K562 (cell line): ENCODE data around the gene MUC5B. TPM values are rescaled to one million over a fixed set of nuclear protein-coding genes. Genes with fewer than 3 reads are reported as not detected.
"Not testable (repeated sequence)": the region's sequence is repeated elsewhere in the genome, so short reads cannot be mapped to it uniquely, and the experiment has no call there.

ENCODE experiments used
- ATAC-seq: fragments of 200-7000 bp; cut with Tn5 transposase; 3 replicates; pipeline ENCODE4 v1.9.1; 2020; ENCODE audit warnings: moderate library complexity
- BruUV-seq: library from RNA; stranded (reverse); fragments of 400-500 nt; replicated peaks from 2 replicates; lab custom pipeline; 2021; lab: Mats Ljungman, UMichigan
- CTCF ChIA-PET: fragments of 300-600 bp; formaldehyde crosslinking; extraction: SDS; loops from one replicate; lab custom pipeline; 2021; ENCODE audit warnings: low intra/inter-chr PET ratio; lab: Yijun Ruan, JAX
- POLR2A ChIA-PET: fragments of 300-600, 350-650 bp; sonication (Branson Sonifier 250); formaldehyde crosslinking; extraction: SDS; loops from one replicate; lab custom pipeline; 2021; ENCODE audit warnings: antibody characterized with exemption, inconsistent platforms; lab: Yijun Ruan, JAX
- DNase-seq, 4 experiments: peaks; one replicate each; pipeline versions ENCODE4 v3.0.0 to v3.0.0-alpha.2; 2011 to 2018; ENCODE audit warnings: low spot score in 3 of 4, mixed read lengths in 3 of 4; ENCODE audit errors: extremely low read depth in 1 of 4
- FAIRE-seq: peaks from 2 replicates; lab custom pipeline; 2011; peaks lifted over from hg19 to GRCh38; lab: Jason Lieb, UNC
- H2AFZ ChIP-seq: 2 replicates; pipeline ENCODE4 v1.6.0; 2011; ENCODE audit warnings: low read depth, low read length, control low read depth, inconsistent platforms
- H3K27ac ChIP-seq: fragments of 200-600 bp; 3 replicates; pipeline ENCODE4 v1.8.0; 2011; ENCODE audit warnings: low read depth, mild to moderate bottlenecking, control low read depth, inconsistent platforms, low read length, moderate library complexity, mixed read lengths; ENCODE audit errors: extremely low read depth
- H3K27me3 ChIP-seq, 2 experiments: fragments of 300-600 bp in 1 of 2; 2 replicates in 1 of 2; 3 replicates in 1 of 2; pipeline versions ENCODE4 v1.6.0 to v1.8.0; 2011; ENCODE audit warnings: inconsistent platforms in 2 of 2, low read length in 2 of 2, mild to moderate bottlenecking in 1 of 2, mixed read lengths in 1 of 2, moderate library complexity in 1 of 2; ENCODE audit not compliant: control insufficient read depth in 2 of 2, insufficient read depth in 2 of 2
- H3K36me3 ChIP-seq: fragments of 300-600 bp; 3 replicates; pipeline ENCODE4 v1.8.0; 2011; ENCODE audit warnings: mild to moderate bottlenecking, low read length, inconsistent platforms; ENCODE audit not compliant: control insufficient read depth, insufficient read depth
- H3K4me1 ChIP-seq, 2 experiments: fragments of 200-600 bp in 1 of 2; replicated peaks in 1 of 2; 2 replicates in 1 of 2; 3 replicates in 1 of 2; pipeline versions ENCODE4 v1.5.1 to v1.8.0; 2011; ENCODE audit warnings: inconsistent platforms in 2 of 2, low read length in 2 of 2, mild to moderate bottlenecking in 1 of 2, mixed read lengths in 1 of 2, moderate library complexity in 1 of 2; ENCODE audit not compliant: control insufficient read depth in 2 of 2, insufficient read depth in 2 of 2
- H3K4me2 ChIP-seq: 2 replicates; pipeline ENCODE4 v1.6.1; 2011; ENCODE audit warnings: low read length, control low read depth, inconsistent platforms, mixed read lengths; ENCODE audit not compliant: insufficient read depth
- H3K4me3 ChIP-seq: fragments of 200-600 bp; sonication (generic), shearing (Covaris generic); 2 replicates; pipeline ENCODE4 v1.5.1; 2016; ENCODE audit warnings: control low read depth, inconsistent platforms
- H3K79me2 ChIP-seq: fragments of 200-600 bp; 3 replicates; pipeline ENCODE4 v1.8.0; 2011; ENCODE audit warnings: low read length, inconsistent platforms; ENCODE audit not compliant: control insufficient read depth, insufficient read depth
- H3K9ac ChIP-seq, 2 experiments: 2 replicates each; pipeline versions ENCODE4 v1.6.0 to v1.6.1; 2011; ENCODE audit warnings: low read depth in 2 of 2, low read length in 2 of 2, control low read depth in 1 of 2, inconsistent platforms in 1 of 2, mild to moderate bottlenecking in 1 of 2, mixed read lengths in 1 of 2; ENCODE audit not compliant: insufficient read depth in 1 of 2
- H3K9me1 ChIP-seq: one replicate; pipeline ENCODE4 v1.6.0; 2011; ENCODE audit warnings: inconsistent platforms, mild to moderate bottlenecking, low read length, moderate library complexity; ENCODE audit not compliant: control insufficient read depth, insufficient read depth
- H3K9me3 ChIP-seq: replicated peaks from 2 replicates; pipeline ENCODE4 v1.5.1; 2011; ENCODE audit warnings: low read depth, low read length, inconsistent platforms; ENCODE audit not compliant: control insufficient read depth, insufficient read depth
- H4K20me1 ChIP-seq: replicated peaks from 2 replicates; pipeline ENCODE4 v1.6.1; 2011; ENCODE audit warnings: low read length, inconsistent platforms, mixed read lengths; ENCODE audit not compliant: control insufficient read depth, insufficient read depth
- CBX1 ChIP-seq: sonication (generic); IDR thresholded peaks from 2 replicates; pipeline ENCODE4 v1.6.1; 2016; ENCODE audit warnings: antibody characterized with exemption, low read depth, mild to moderate bottlenecking
- CC2D1A ChIP-seq: fragments of 450-650 bp; IDR thresholded peaks from 2 replicates; pipeline ENCODE4 v1.6.1; 2017; ENCODE audit warnings: mild to moderate bottlenecking
- CHD2 ChIP-seq: IDR thresholded peaks from 2 replicates; pipeline ENCODE4 v1.6.1; 2011; ENCODE audit warnings: low read depth, low read length
- EHMT2 ChIP-seq: fragments of 450-650 bp; IDR thresholded peaks from 2 replicates; pipeline ENCODE4 v1.6.1; 2018; ENCODE audit warnings: antibody characterized with exemption
- ESRRA ChIP-seq: fragments of 450-650 bp; IDR thresholded peaks from 2 replicates; pipeline ENCODE4 v1.6.1; 2014; ENCODE audit warnings: low read depth, mild to moderate bottlenecking, moderate library complexity, borderline replicate concordance
- L3MBTL2 ChIP-seq: fragments of 450-650 bp; IDR thresholded peaks from 2 replicates; pipeline ENCODE4 v1.6.1; 2016; ENCODE audit warnings: mild to moderate bottlenecking, moderate library complexity
- MAZ ChIP-seq, 2 experiments: fragments of 450-650 bp in 1 of 2; sonication (generic) in 1 of 2; formaldehyde crosslinking; IDR thresholded peaks in 1 of 2; conservative IDR thresholded peaks in 1 of 2; 2 replicates each; pipeline versions ENCODE4 v1.4.0 to v1.5.0; 2020; ENCODE audit warnings: mild to moderate bottlenecking in 1 of 2, missing genetic modification reagents in 1 of 2
- PKNOX1 ChIP-seq: fragments of 450-650 bp; IDR thresholded peaks from 2 replicates; pipeline ENCODE4 v1.6.1; 2016
- RAD21 ChIP-seq, 2 experiments: fragments of 250-450 bp in 1 of 2; fragments of 450-650 bp in 1 of 2; sonication (Bioruptor Pico) in 1 of 2; formaldehyde crosslinking in 1 of 2; IDR thresholded peaks in 1 of 2; conservative IDR thresholded peaks in 1 of 2; 2 replicates each; pipeline versions ENCODE4 v1.4.0 to v1.8.0; 2020 to 2022; ENCODE audit warnings: mild to moderate bottlenecking in 2 of 2, moderate library complexity in 1 of 2
- RB1 ChIP-seq: fragments of 450-650 bp; IDR thresholded peaks from 2 replicates; pipeline ENCODE4 v1.6.1; 2017; ENCODE audit warnings: low read depth, mild to moderate bottlenecking
- TFAP4 ChIP-seq: sonication (generic); formaldehyde crosslinking; IDR thresholded peaks from 2 replicates; pipeline ENCODE4 v1.8.0; 2022; ENCODE audit warnings: missing genetic modification reagents, mild to moderate bottlenecking, moderate library complexity, borderline replicate concordance
- TRIM24 ChIP-seq, 2 experiments: fragments of 450-650 bp; IDR thresholded peaks; 2 replicates each; pipeline ENCODE4 v1.6.1; 2016
- ZNF766 ChIP-seq: fragments of 200-800 bp; sonication (Bioruptor generic); conservative IDR thresholded peaks from 2 replicates; pipeline ENCODE4 v1.6.1; 2016; ENCODE audit warnings: missing genetic modification characterization, missing compliant biosample characterization
- WGBS: fragments of 100-300 bp; shearing (Covaris generic); methylation state at CpG from one replicate; pipeline ENCODE4 v1.1.6; 2016; ENCODE audit warnings: low coverage, mixed read lengths; ENCODE audit not compliant: insufficient coverage; ENCODE audit errors: missing lambda C conversion rate; 5-methylcytosine and 5-hydroxymethylcytosine counted together
- in situ Hi-C: fragments of 300-500 bp; cut with MboI; formaldehyde crosslinking; loops from 4 replicates; pipeline ENCODE4 v1.15.0; 2018; ENCODE audit warnings: inconsistent platforms, mixed read lengths
- intact Hi-C: fragments of 100-400 bp; cut with micrococcal nuclease; formaldehyde crosslinking; loops from 2 replicates; pipeline ENCODE4 v1.14.2; 2022
- polyA plus RNA-seq, 8 experiments: library from polyadenylated mRNA; depleted of rRNA in 4 of 8; stranded (reverse) in 5 of 8; unstranded in 3 of 8; fragments of >200 nt; fragmentation: Nextera tagmentation in 2 of 8; fragmentation: Illumina TruSeq in 1 of 8; extraction: Ambion mirVana in 2 of 8; extraction: Trizol in 1 of 8; gene quantifications; 2 replicates each; pipeline versions ENCODE4 v1.2.1 to v1.2.3, GENCODE V29; 2011 to 2014; ENCODE audit warnings: inconsistent platforms in 1 of 8, missing spikeins in 1 of 8
- total RNA-seq, 7 experiments: library from RNA; depleted of rRNA in 6 of 7; stranded (reverse); fragments of >200 nt in 6 of 7; fragmentation: Illumina TruSeq in 2 of 7; extraction: Trizol in 2 of 7; gene quantifications; 2 replicates each; pipeline versions ENCODE4 v1.2.1 to v1.2.3, GENCODE V29; 2011 to 2021; ENCODE audit warnings: low replicate concordance in 1 of 7
- TF ChIP-seq, protein P1 (sequence below): fragments of 150-350 bp; conservative IDR thresholded peaks from 2 replicates; pipeline ENCODE4 v1.6.1; 2014; ENCODE audit warnings: low read length

The MUC5B gene
- total and polyA plus RNA-seq, 9 of the 15 experiments (the other 6 are each of a cell fraction or from before 2014, with no cell fraction given) = 0.04 to 0.95 TPM; not detected in 7

- H3K36me3 ChIP-seq, H3K9me1 ChIP-seq, H3K4me3 ChIP-seq, in situ Hi-C loops, POLR2A ChIA-PET, H3K9me3 ChIP-seq, H3K4me2 ChIP-seq, H4K20me1 ChIP-seq, H3K27me3 ChIP-seq, CTCF ChIA-PET, H3K9ac ChIP-seq, H3K79me2 ChIP-seq, BruUV-seq, H2AFZ ChIP-seq, H3K27ac ChIP-seq: not testable (repeated sequence)
- DNase-seq (peak; percentile 54 to 75 (median 59)), ATAC-seq (peak; percentile 37), FAIRE-seq (peak; percentile 77)
- peaks cover 5 to 38% of the 10 kb centered on the region in 2 experiments; a peak in 4 of 5 replicates for H3K4me1 ChIP-seq
- 2% methylated on average over 3 of the region's 3 CpGs for WGBS
- intact Hi-C loops = loop anchor here (1.0 kb wide), 1 partner anchor 251 kb away; no protein-coding TSS in a partner anchor
- TF ChIP-seq CHD2 (peak; percentile 95), ESRRA (peak; percentile 20; the same call in 1 of the 2 replicates), MAZ (CRISPR knock-in tag; conservative IDR thresholded peaks at IDR 0.05 in 1 of 2, IDR thresholded peaks at IDR 0.05 in 1 of 2) (0 out of 4 replicates have a peak, but pooled peaks of 1 of the 2 experiments have one; percentile 22), RAD21 (CRISPR knock-in tag; conservative IDR thresholded peaks at IDR 0.05 in 1 of 2, IDR thresholded peaks at IDR 0.05 in 1 of 2) (peak in 1 of 2 experiments; percentile 56; a peak in 3 of 4 replicates), PKNOX1 (peak; percentile 49; the same call in 1 of the 2 replicates), CC2D1A (peak; percentile 35; the same call in 1 of the 2 replicates), TFAP4 (CRISPR knock-in tag) (peak; percentile 28; the same call in 1 of the 2 replicates), L3MBTL2 (peak; percentile 54; the same call in 1 of the 2 replicates), TRIM24 (IDR thresholded peaks at IDR 0.05) (peak; percentile 25 to 40; a peak in 1 of 4 replicates), ZNF766 (CRISPR knock-in tag) (peak; percentile 91), RB1 (peak; percentile 9; the same call in 1 of the 2 replicates), CBX1 (peak; percentile 42; the same call in 1 of the 2 replicates), EHMT2 (peak; percentile 57; the same call in 1 of the 2 replicates)
- TF ChIP-seq, protein P1, sequence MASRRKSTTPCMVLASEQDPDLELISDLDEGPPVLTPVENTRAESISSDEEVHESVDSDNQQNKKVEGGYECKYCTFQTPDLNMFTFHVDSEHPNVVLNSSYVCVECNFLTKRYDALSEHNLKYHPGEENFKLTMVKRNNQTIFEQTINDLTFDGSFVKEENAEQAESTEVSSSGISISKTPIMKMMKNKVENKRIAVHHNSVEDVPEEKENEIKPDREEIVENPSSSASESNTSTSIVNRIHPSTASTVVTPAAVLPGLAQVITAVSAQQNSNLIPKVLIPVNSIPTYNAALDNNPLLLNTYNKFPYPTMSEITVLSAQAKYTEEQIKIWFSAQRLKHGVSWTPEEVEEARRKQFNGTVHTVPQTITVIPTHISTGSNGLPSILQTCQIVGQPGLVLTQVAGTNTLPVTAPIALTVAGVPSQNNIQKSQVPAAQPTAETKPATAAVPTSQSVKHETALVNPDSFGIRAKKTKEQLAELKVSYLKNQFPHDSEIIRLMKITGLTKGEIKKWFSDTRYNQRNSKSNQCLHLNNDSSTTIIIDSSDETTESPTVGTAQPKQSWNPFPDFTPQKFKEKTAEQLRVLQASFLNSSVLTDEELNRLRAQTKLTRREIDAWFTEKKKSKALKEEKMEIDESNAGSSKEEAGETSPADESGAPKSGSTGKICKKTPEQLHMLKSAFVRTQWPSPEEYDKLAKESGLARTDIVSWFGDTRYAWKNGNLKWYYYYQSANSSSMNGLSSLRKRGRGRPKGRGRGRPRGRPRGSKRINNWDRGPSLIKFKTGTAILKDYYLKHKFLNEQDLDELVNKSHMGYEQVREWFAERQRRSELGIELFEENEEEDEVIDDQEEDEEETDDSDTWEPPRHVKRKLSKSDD = 0 out of 2 replicates have a peak, but pooled peaks have one; percentile 31
Observed at GRCh38 chr11:1264444-1264843, 41.6 kb downstream of the MUC5B start.
